Fibroblast of the aortic adventitia (primary cell): Measurements from ENCODE around the gene HCRTR1. TPM values are rescaled to one million over a fixed set of nuclear protein-coding genes. Genes with fewer than 3 reads are reported as not detected.

Experiments used
- DNase-seq: peaks from one replicate; pipeline ENCODE4 v3.0.0-alpha.2; 2010; ENCODE audit warnings: low read depth
- H3K4me3 ChIP-seq: 2 replicates; pipeline ENCODE4 v1.5.1; 2011; ENCODE audit warnings: low read depth, mild to moderate bottlenecking, control low read depth, low read length, moderate library complexity
- CTCF ChIP-seq: IDR thresholded peaks from 2 replicates; pipeline ENCODE4 v1.5.1; 2011; ENCODE audit warnings: mild to moderate bottlenecking, low read length, control low read depth, inconsistent platforms; ENCODE audit not compliant: insufficient read depth
- total RNA-seq: library from RNA; depleted of rRNA; stranded (reverse); fragments of >200 nt; gene quantifications from 2 replicates; pipeline ENCODE4 v1.2.3, GENCODE V29; 2012; ENCODE audit warnings: low replicate concordance

The HCRTR1 gene
- total RNA-seq = 0.18 TPM in 1 of 2 replicates, not detected in the other

GRCh38 chr1:31617218-31617915 is at the start of gene HCRTR1:
Gene HCRTR1, plus strand, starts transcription at chr1:31617689. Its CDS starts 1,504 bp downstream, at chr1:31619193.
- DNase-seq = no peak
- TF ChIP-seq CTCF = no peak

DNA sequence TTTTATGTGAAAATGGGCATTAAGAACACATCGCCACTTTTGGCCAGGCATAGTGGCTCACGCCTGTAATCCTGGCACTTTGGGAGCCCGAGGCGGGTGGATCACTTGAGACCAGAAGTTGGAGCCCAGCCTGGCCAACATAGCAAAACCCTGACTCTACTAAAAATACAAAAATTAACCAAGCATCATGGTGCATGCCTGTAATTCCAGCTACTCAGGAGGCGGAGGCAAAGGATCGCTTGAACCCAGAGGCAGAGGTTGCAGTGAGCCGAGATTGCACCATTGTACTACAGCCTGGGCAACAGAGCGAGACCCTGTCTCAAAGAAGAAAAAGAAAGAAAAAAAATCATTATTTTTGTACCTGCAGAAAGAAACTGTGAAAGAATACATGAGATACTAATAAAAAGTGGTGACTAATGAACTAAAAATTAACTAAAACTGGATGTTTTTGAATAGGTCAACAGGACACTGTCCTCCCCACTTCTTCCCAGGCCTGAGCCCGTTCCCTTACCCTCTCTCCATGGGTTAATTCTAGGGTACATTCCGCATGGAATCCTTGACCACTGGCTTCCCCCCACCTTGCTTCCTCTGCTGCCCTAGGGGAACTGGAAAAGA is 49.4 kb upstream of the HCRTR1 start:
- H3K4me3 ChIP-seq = no peak overlapping the region
- peak; percentile 59 for DNase-seq
- TF ChIP-seq CTCF = no peak

More at GRCh38 chr1:31617218-31617915, at the start of gene HCRTR1:
- peak within 1 kb of the TSS; percentile 61 for H3K4me3 ChIP-seq

DNA sequence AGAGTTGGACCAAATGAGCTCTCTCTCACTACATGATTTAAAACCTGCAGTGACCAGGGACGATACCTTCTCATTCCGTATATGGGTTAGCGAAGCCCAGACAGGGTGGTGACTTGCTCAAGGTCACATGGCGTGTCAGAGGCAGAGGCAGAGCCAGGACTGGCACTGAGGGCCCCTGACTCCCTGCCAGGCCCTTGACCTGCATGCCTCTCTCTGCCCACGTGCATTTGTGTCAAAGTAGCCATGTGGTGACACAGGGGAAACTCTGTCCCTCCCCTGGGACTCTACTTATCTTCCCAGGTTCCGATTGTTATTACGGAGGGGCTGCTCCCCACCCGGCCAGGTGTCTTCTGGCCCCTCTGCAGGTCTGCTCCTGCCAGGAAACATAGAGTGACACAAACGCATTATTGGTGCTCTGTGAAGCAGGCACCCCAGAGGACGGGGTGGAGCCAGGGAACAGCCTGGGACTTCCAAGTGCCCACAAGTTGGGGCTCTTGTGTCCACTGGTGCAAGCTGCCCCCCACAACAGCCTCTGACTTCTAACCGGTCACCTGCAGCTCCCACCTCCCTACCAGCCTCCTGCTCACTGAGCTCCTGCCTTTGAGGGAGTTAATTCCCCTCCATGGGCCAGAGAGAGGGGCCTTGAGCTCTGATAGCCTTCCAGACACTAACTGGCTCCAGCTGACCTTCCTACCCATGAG is 48.4 kb upstream of the HCRTR1 start:
- TF ChIP-seq CTCF = no peak
- DNase-seq = no peak
- H3K4me3 ChIP-seq = no peak overlapping the region

DNA sequence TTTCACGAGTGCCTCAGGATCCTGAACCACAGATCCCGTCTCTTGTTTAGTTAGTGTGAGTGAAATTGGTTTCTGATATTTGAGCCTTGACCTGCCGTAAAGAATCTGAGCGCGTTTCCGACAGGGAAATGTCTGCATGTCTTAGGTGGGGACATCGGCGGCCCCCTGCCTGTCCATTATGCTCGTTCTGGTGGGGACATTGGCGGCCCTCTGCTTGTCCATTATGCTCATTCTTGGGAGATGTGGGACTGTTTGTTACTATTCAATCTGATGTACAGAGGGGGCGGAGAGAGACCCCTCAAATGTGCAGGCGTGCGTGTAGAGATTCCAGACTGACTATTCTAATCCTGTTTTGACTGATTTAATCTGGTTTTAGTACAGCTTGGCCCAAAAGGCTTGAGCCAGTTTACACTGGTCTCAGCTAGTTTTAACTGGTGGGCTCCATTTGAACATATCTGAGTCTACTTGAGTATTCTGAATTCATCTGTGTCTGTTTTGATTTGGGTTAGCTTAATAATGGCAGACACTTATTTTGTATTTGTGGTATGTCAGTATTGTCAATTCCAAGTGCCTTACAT is 47.8 kb upstream of the HCRTR1 start:
- no peak for TF ChIP-seq CTCF
- H3K4me3 ChIP-seq = no peak overlapping the region
- no peak for DNase-seq

DNA sequence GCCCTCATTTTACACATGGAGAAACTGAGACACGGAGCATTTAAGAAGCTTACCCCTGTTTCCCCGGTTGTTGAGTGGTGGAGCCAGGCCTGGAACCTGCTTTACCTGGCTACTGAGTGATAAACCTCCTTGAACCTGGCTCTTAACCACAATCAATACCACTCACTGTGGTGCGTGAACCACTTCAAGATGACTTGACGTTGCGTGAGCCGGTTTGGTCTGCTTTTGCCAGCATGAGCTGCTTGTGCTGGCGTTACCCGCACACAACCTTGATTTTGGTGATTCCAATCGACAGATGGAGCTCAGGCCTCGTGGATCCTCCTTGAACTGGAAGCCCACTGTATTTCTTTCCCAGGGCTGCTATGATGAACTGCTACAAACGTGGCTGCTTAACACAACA is 47.3 kb upstream of the HCRTR1 start:
- DNase-seq = no peak
- no peak overlapping the region for H3K4me3 ChIP-seq
- no peak for TF ChIP-seq CTCF

DNA sequence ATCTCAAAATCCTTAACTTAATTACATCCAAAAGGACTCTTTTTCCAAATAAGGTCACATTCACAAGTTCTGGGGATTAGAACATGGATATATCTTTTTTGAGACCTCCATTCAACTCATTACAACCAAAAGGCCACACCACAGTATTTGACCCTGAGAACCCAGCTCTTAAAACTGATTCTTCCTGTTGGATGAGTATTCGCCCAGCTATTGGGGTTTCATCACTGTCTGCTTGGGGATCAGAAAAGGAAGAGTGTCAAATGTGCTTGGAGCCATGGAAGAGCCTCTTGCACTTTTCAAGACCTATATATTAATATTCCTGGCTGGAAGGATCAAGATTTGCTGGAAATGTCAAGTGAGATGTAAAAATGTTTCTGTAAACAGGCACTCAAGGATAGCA is 46.6 kb upstream of the HCRTR1 start:
- TF ChIP-seq CTCF = no peak
- no peak overlapping the region for H3K4me3 ChIP-seq
- no peak for DNase-seq
